ENCODE data around the gene XKR7.

XKR7 gene

GRCh38 chr20:31990641-31991338 is 22.8 kb downstream of the XKR7 start:
- no peaks in the 10 kb centered on the region for H3K4me1 ChIP-seq (ENCODE audit: control insufficient read depth, insufficient read depth, low read length, poor library complexity, severe bottlenecking)
- H3K27me3 ChIP-seq (replicated peaks; ENCODE audit: control insufficient read depth, insufficient read depth, low read length, poor library complexity, severe bottlenecking) = peaks cover 3% of the 10 kb centered on the region

GRCh38 chr20:31991339-31991705 is 23.4 kb downstream of the XKR7 start:
- Histone ChIP-seq H3K27ac (ENCODE audit: insufficient read depth, low read length, poor library complexity, severe bottlenecking) (no peak overlapping the region), H3K9me3 (ENCODE audit: control insufficient read depth, low read length) (no peaks in the 10 kb centered on the region), H3K4me1 (ENCODE audit: control insufficient read depth, insufficient read depth, low read length, poor library complexity, severe bottlenecking) (no peaks in the 10 kb centered on the region), H3K27me3 (replicated peaks; ENCODE audit: control insufficient read depth, insufficient read depth, low read length, poor library complexity, severe bottlenecking) (peaks cover 3% of the 10 kb centered on the region), H3K4me3 (ENCODE audit: insufficient read depth, low read depth, low read length, poor library complexity, severe bottlenecking) (no peak overlapping the region), H3K36me3 (ENCODE audit: control insufficient read depth, insufficient read depth, low read length) (no peaks in the 10 kb centered on the region)
- no peak for DNase-seq

More at GRCh38 chr20:31990641-31991338, 22.8 kb downstream of the XKR7 start:
- Histone ChIP-seq H3K9me3 (ENCODE audit: control insufficient read depth, low read length) (no peaks in the 10 kb centered on the region), H3K27ac (ENCODE audit: insufficient read depth, low read length, poor library complexity, severe bottlenecking) (no peak overlapping the region), H3K4me3 (ENCODE audit: insufficient read depth, low read depth, low read length, poor library complexity, severe bottlenecking) (no peak overlapping the region), H3K36me3 (ENCODE audit: control insufficient read depth, insufficient read depth, low read length) (no peaks in the 10 kb centered on the region)
- no peak for DNase-seq

- no peak for DNase-seq
- peaks cover 3% of the 10 kb centered on the region for H3K27me3 ChIP-seq (replicated peaks; ENCODE audit: control insufficient read depth, insufficient read depth, low read length, poor library complexity, severe bottlenecking)
- H3K36me3 ChIP-seq (ENCODE audit: control insufficient read depth, insufficient read depth, low read length) = no peaks in the 10 kb centered on the region
- H3K27ac ChIP-seq (ENCODE audit: insufficient read depth, low read length, poor library complexity, severe bottlenecking) = no peak overlapping the region
- H3K4me1 ChIP-seq (ENCODE audit: control insufficient read depth, insufficient read depth, low read length, poor library complexity, severe bottlenecking) = no peaks in the 10 kb centered on the region
- H3K9me3 ChIP-seq (ENCODE audit: control insufficient read depth, low read length) = no peaks in the 10 kb centered on the region
- H3K4me3 ChIP-seq (ENCODE audit: insufficient read depth, low read depth, low read length, poor library complexity, severe bottlenecking) = no peak overlapping the region
Observed at GRCh38 chr20:31992086-31992485, 24.1 kb downstream of the XKR7 start.

- peaks cover 5% of the 10 kb centered on the region for H3K27me3 ChIP-seq (replicated peaks; ENCODE audit: control insufficient read depth, insufficient read depth, low read length, poor library complexity, severe bottlenecking)
- no peak overlapping the region for H3K4me3 ChIP-seq (ENCODE audit: insufficient read depth, low read depth, low read length, poor library complexity, severe bottlenecking)
Observed at GRCh38 chr20:31996996-31997395, 29.0 kb downstream of the XKR7 start.

GRCh38 chr20:31998246-31998645 is 30.3 kb downstream of the XKR7 start:
- no peak for DNase-seq
- H3K4me3 ChIP-seq (ENCODE audit: insufficient read depth, low read depth, low read length, poor library complexity, severe bottlenecking) = no peak overlapping the region
- H3K27me3 ChIP-seq (replicated peaks; ENCODE audit: control insufficient read depth, insufficient read depth, low read length, poor library complexity, severe bottlenecking) = peaks cover 5% of the 10 kb centered on the region
- H3K4me1 ChIP-seq (ENCODE audit: control insufficient read depth, insufficient read depth, low read length, poor library complexity, severe bottlenecking) = no peaks in the 10 kb centered on the region
- H3K9me3 ChIP-seq (ENCODE audit: control insufficient read depth, low read length) = no peaks in the 10 kb centered on the region
- H3K27ac ChIP-seq (ENCODE audit: insufficient read depth, low read length, poor library complexity, severe bottlenecking) = no peak overlapping the region
- no peaks in the 10 kb centered on the region for H3K36me3 ChIP-seq (ENCODE audit: control insufficient read depth, insufficient read depth, low read length)

More at GRCh38 chr20:31996996-31997395, 29.0 kb downstream of the XKR7 start:
- Histone ChIP-seq H3K9me3 (ENCODE audit: control insufficient read depth, low read length) (no peaks in the 10 kb centered on the region), H3K36me3 (ENCODE audit: control insufficient read depth, insufficient read depth, low read length) (no peaks in the 10 kb centered on the region), H3K27ac (ENCODE audit: insufficient read depth, low read length, poor library complexity, severe bottlenecking) (no peak overlapping the region), H3K4me1 (ENCODE audit: control insufficient read depth, insufficient read depth, low read length, poor library complexity, severe bottlenecking) (no peaks in the 10 kb centered on the region)
- no peak for DNase-seq

GRCh38 chr20:32003325-32003724 is 35.4 kb downstream of the XKR7 start:
- Histone ChIP-seq H3K27me3 (replicated peaks; ENCODE audit: control insufficient read depth, insufficient read depth, low read length, poor library complexity, severe bottlenecking) (peaks cover 2% of the 10 kb centered on the region), H3K4me3 (ENCODE audit: insufficient read depth, low read depth, low read length, poor library complexity, severe bottlenecking) (no peak overlapping the region), H3K4me1 (ENCODE audit: control insufficient read depth, insufficient read depth, low read length, poor library complexity, severe bottlenecking) (no peaks in the 10 kb centered on the region), H3K36me3 (ENCODE audit: control insufficient read depth, insufficient read depth, low read length) (no peaks in the 10 kb centered on the region), H3K27ac (ENCODE audit: insufficient read depth, low read length, poor library complexity, severe bottlenecking) (no peak overlapping the region), H3K9me3 (ENCODE audit: control insufficient read depth, low read length) (no peaks in the 10 kb centered on the region)
- no peak for DNase-seq

- H3K36me3 ChIP-seq (ENCODE audit: control insufficient read depth, insufficient read depth, low read length) = no peaks in the 10 kb centered on the region
- DNase-seq = no peak
- no peaks in the 10 kb centered on the region for H3K9me3 ChIP-seq (ENCODE audit: control insufficient read depth, low read length)
- H3K4me1 ChIP-seq (ENCODE audit: control insufficient read depth, insufficient read depth, low read length, poor library complexity, severe bottlenecking) = no peaks in the 10 kb centered on the region
- H3K4me3 ChIP-seq (ENCODE audit: insufficient read depth, low read depth, low read length, poor library complexity, severe bottlenecking) = no peak overlapping the region
- H3K27ac ChIP-seq (ENCODE audit: insufficient read depth, low read length, poor library complexity, severe bottlenecking) = no peak overlapping the region
- H3K27me3 ChIP-seq (replicated peaks; ENCODE audit: control insufficient read depth, insufficient read depth, low read length, poor library complexity, severe bottlenecking) = peaks cover 2% of the 10 kb centered on the region
Observed at GRCh38 chr20:32004963-32005362, 37.0 kb downstream of the XKR7 start.

GRCh38 chr20:32006053-32006452 is 38.1 kb downstream of the XKR7 start:
- Histone ChIP-seq H3K9me3 (ENCODE audit: control insufficient read depth, low read length) (no peaks in the 10 kb centered on the region), H3K36me3 (ENCODE audit: control insufficient read depth, insufficient read depth, low read length) (no peaks in the 10 kb centered on the region), H3K27ac (ENCODE audit: insufficient read depth, low read length, poor library complexity, severe bottlenecking) (no peak overlapping the region), H3K4me3 (ENCODE audit: insufficient read depth, low read depth, low read length, poor library complexity, severe bottlenecking) (no peak overlapping the region), H3K27me3 (replicated peaks; ENCODE audit: control insufficient read depth, insufficient read depth, low read length, poor library complexity, severe bottlenecking) (no peaks in the 10 kb centered on the region), H3K4me1 (ENCODE audit: control insufficient read depth, insufficient read depth, low read length, poor library complexity, severe bottlenecking) (no peaks in the 10 kb centered on the region)
- DNase-seq = no peak

- Histone ChIP-seq H3K27me3 (replicated peaks; ENCODE audit: control insufficient read depth, insufficient read depth, low read length, poor library complexity, severe bottlenecking) (no peaks in the 10 kb centered on the region), H3K27ac (ENCODE audit: insufficient read depth, low read length, poor library complexity, severe bottlenecking) (no peak overlapping the region), H3K4me1 (ENCODE audit: control insufficient read depth, insufficient read depth, low read length, poor library complexity, severe bottlenecking) (no peaks in the 10 kb centered on the region), H3K9me3 (ENCODE audit: control insufficient read depth, low read length) (no peaks in the 10 kb centered on the region), H3K4me3 (ENCODE audit: insufficient read depth, low read depth, low read length, poor library complexity, severe bottlenecking) (no peak overlapping the region), H3K36me3 (ENCODE audit: control insufficient read depth, insufficient read depth, low read length) (no peaks in the 10 kb centered on the region)
- DNase-seq = no peak
Observed at GRCh38 chr20:32006841-32007786, 39.2 kb downstream of the XKR7 start.
